Naive B cell (primary cell): ENCODE measurements around the gene EDNRB. TPM values are rescaled to one million over a fixed set of nuclear protein-coding genes. Genes with fewer than 3 reads are reported as not detected.
A peak's percentile ranks its signal among the peaks of the same experiment; 100 is the strongest.

ENCODE experiments used
- ATAC-seq, 2 donors: fragments of 150-1000 bp; cut with Tn5 transposase; 2 replicates each; pipeline ENCODE4 v1.10.0; 2021; ENCODE audit warnings: low read depth in 2 of 2, mild to moderate bottlenecking in 2 of 2, moderate library complexity in 2 of 2
- DNase-seq: peaks from one replicate; pipeline ENCODE4 v3.0.0; 2022
- H3K27ac Mint-ChIP-seq, 6 donors: one replicate each; pipeline ENCODE4 v1.8.0; 2020 to 2022; ENCODE audit warnings: mild to moderate bottlenecking in 6 of 6, mixed read lengths in 6 of 6, moderate library complexity in 5 of 6, inconsistent platforms in 2 of 6
- H3K27me3 Mint-ChIP-seq, 3 donors: one replicate each; pipeline ENCODE4 v1.8.0; 2021 to 2022; ENCODE audit warnings: mixed read lengths in 3 of 3, mild to moderate bottlenecking in 1 of 3
- H3K36me3 Mint-ChIP-seq, 2 donors: one replicate each; pipeline ENCODE4 v1.8.0; 2020 to 2022; ENCODE audit warnings: mixed read lengths in 2 of 2, inconsistent platforms in 1 of 2, mild to moderate bottlenecking in 1 of 2
- H3K4me1 Mint-ChIP-seq, 3 donors: one replicate each; pipeline ENCODE4 v1.8.0; 2020 to 2022; ENCODE audit warnings: mixed read lengths in 3 of 3, inconsistent platforms in 1 of 3, mild to moderate bottlenecking in 1 of 3, moderate library complexity in 1 of 3
- H3K4me3 Mint-ChIP-seq, 8 donors: one replicate each; pipeline ENCODE4 v1.8.0; 2020 to 2022; ENCODE audit warnings: mild to moderate bottlenecking in 8 of 8, mixed read lengths in 8 of 8, moderate library complexity in 8 of 8, inconsistent platforms in 2 of 8
- H3K9me3 Mint-ChIP-seq, 7 donors: one replicate each; pipeline ENCODE4 v1.8.0; 2020 to 2022; ENCODE audit warnings: mixed read lengths in 7 of 7, mild to moderate bottlenecking in 5 of 7, inconsistent platforms in 2 of 7, moderate library complexity in 1 of 7
- polyA plus RNA-seq, 6 donors: library from polyadenylated mRNA; unstranded; fragments of 300-500 nt; fragmentation: Illumina TruSeq; gene quantifications; one replicate each; pipeline ENCODE4 v1.2.3, GENCODE V29; 2021; ENCODE audit warnings: low read depth in 6 of 6

Gene EDNRB
- polyA plus RNA-seq, 6 donors from 2014 or later: not detected

- Mint-ChIP-seq H3K36me3 (no peaks in the 10 kb centered on the region), H3K27ac (peak overlapping the region in 1 of 6 donors; percentile 6), H3K4me1 (no peaks in the 10 kb centered on the region), H3K4me3 (no peak overlapping the region), H3K27me3 (peaks cover 7 to 15% (median 12%) of the 10 kb centered on the region in 3 donors), H3K9me3 (no peaks in the 10 kb centered on the region)
- ATAC-seq (no peak), DNase-seq (no peak)
Measured at GRCh38 chr13:77911751-77912150, 6.9 kb downstream of the EDNRB start.

DNA sequence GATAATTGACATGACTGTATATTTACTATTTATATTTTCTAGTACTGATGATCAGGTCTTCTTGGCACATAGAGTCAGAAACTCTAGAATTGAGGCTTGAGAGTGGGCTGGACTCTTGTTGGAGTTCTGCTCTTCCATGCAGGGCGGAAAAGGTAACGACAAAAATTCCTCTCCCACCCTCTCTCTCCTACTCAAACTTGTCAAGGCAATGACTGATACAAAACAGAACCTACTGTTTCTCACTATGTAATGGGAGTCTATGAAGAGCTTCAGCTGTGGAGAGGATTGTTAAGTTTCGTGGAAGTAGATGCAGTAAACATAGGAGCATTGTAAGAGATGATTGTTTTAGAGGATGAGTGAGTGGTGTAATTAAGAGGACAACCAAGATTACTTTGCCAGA is 8.8 kb downstream of the EDNRB start:
- Mint-ChIP-seq H3K36me3 (no peaks in the 10 kb centered on the region), H3K27me3 (no peaks in the 10 kb centered on the region), H3K9me3 (no peaks in the 10 kb centered on the region), H3K4me3 (no peak overlapping the region), H3K4me1 (no peaks in the 10 kb centered on the region), H3K27ac (peak overlapping the region in 1 of 6 donors; percentile 5)
- no peak for ATAC-seq
- DNase-seq: no peak

DNA sequence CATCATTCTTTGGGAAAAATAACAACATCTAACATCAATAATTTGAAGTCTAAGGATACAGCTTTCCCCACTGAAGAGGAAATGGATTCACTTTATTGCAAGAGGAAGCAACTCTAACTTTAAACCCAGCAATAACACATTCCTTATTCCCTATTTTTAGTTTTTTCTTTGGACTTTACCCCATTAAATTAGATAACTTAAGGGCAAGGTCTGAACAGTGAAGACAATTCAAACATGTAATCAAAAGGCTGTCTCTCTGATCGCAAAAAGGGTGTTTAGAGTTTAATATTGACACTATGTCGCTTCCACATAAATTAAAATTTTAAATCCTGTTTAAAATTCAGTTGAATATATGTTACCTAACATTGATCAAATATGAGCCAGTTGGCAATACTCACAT is 10.1 kb downstream of the EDNRB start:
- Mint-ChIP-seq H3K9me3 (peaks cover 0 to 8% (median 0%) of the 10 kb centered on the region in 7 donors), H3K36me3 (no peaks in the 10 kb centered on the region), H3K4me3 (no peak overlapping the region), H3K4me1 (no peaks in the 10 kb centered on the region), H3K27ac (no peak overlapping the region), H3K27me3 (no peaks in the 10 kb centered on the region)
- no peak for ATAC-seq
- no peak for DNase-seq

GRCh38 chr13:77907666-77908341 is 10.8 kb downstream of the EDNRB start:
- Mint-ChIP-seq H3K36me3 (peaks cover 0 to 1% of the 10 kb centered on the region in 2 donors), H3K4me1 (no peaks in the 10 kb centered on the region), H3K9me3 (peaks cover 0 to 15% (median 1%) of the 10 kb centered on the region in 7 donors), H3K27ac (no peak overlapping the region), H3K4me3 (no peak overlapping the region), H3K27me3 (no peaks in the 10 kb centered on the region)
- DNase-seq: no peak
- ATAC-seq: no peak

DNA sequence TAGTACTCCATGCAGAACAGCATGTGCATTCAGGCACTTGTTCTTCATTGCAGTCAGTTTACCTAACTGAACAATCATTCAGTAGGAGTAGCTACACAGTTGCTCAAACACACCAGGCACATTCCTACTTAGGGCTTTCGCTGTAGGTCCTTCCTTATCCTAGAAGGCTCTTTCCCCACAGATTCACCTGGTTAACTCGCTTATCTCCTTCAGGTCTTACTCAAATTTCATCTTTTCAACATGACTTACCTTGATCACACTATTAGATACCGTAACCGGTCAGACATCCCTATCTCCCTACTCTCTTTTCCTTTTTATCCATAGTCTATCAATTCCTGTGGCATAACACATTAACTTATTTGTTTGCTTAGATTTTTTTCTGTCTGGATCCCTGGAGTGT is 14.6 kb downstream of the EDNRB start:
- ATAC-seq (no peak), DNase-seq (no peak)
- H3K9me3 Mint-ChIP-seq: peaks cover 0 to 23% (median 6%) of the 10 kb centered on the region in 7 donors
- peaks cover 0 to 7% (median 0%) of the 10 kb centered on the region in 3 donors for H3K27me3 Mint-ChIP-seq
- H3K36me3 Mint-ChIP-seq: peaks cover 0 to 5% of the 10 kb centered on the region in 2 donors
- H3K27ac Mint-ChIP-seq: no peak overlapping the region
- no peak overlapping the region for H3K4me3 Mint-ChIP-seq
- no peaks in the 10 kb centered on the region for H3K4me1 Mint-ChIP-seq

GRCh38 chr13:77903435-77903834 is 15.2 kb downstream of the EDNRB start:
- DNase-seq: no peak
- Mint-ChIP-seq H3K9me3 (peaks cover 0 to 23% (median 6%) of the 10 kb centered on the region in 7 donors), H3K4me1 (no peaks in the 10 kb centered on the region), H3K27ac (no peak overlapping the region), H3K4me3 (no peak overlapping the region), H3K36me3 (peaks cover 0 to 5% of the 10 kb centered on the region in 2 donors), H3K27me3 (peaks cover 0 to 7% (median 0%) of the 10 kb centered on the region in 3 donors)
- ATAC-seq: no peak

- Mint-ChIP-seq H3K9me3 (peaks cover 0 to 23% (median 6%) of the 10 kb centered on the region in 7 donors), H3K4me3 (no peak overlapping the region), H3K36me3 (peaks cover 0 to 5% of the 10 kb centered on the region in 2 donors), H3K27ac (peak overlapping the region in 1 of 6 donors; percentile 13), H3K4me1 (no peaks in the 10 kb centered on the region), H3K27me3 (peaks cover 0 to 7% (median 0%) of the 10 kb centered on the region in 3 donors)
- DNase-seq (no peak), ATAC-seq (no peak)
Measured at GRCh38 chr13:77902319-77902963, 16.2 kb downstream of the EDNRB start.

DNA sequence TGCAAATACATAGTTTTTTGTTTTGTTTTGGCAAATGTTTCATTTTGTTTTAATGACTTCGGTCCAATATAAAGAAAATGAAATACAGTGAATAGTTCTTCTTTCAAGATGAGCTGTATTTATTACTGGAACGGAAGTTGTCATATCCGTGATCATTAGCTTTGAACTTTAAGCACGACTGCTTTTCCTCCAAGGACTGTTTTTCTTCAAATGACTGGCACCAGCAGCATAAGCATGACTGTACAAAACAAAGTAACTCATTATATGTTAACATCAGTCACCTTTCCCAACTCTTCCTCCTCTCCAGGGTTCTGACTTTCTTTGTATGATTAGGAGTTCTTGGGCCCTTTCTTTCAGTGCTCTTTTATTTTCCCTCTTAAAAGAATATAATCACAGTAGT is 20.5 kb downstream of the EDNRB start:
- peaks cover 0 to 7% (median 5%) of the 10 kb centered on the region in 3 donors for H3K27me3 Mint-ChIP-seq
- DNase-seq: no peak
- H3K4me3 Mint-ChIP-seq: no peak overlapping the region
- H3K27ac Mint-ChIP-seq: no peak overlapping the region
- ATAC-seq: no peak
- no peaks in the 10 kb centered on the region for H3K4me1 Mint-ChIP-seq
- peaks cover 0 to 10% (median 6%) of the 10 kb centered on the region in 7 donors for H3K9me3 Mint-ChIP-seq
- peaks cover 0 to 5% of the 10 kb centered on the region in 2 donors for H3K36me3 Mint-ChIP-seq

- ATAC-seq (no peak), DNase-seq (no peak)
- no peaks in the 10 kb centered on the region for H3K36me3 Mint-ChIP-seq
- H3K4me1 Mint-ChIP-seq: no peaks in the 10 kb centered on the region
- peaks cover 0 to 15% (median 12%) of the 10 kb centered on the region in 3 donors for H3K27me3 Mint-ChIP-seq
- H3K27ac Mint-ChIP-seq: no peak overlapping the region
- H3K9me3 Mint-ChIP-seq: peaks cover 0 to 2% (median 0%) of the 10 kb centered on the region in 7 donors
- no peak overlapping the region for H3K4me3 Mint-ChIP-seq
Measured at GRCh38 chr13:77896977-77897376, 21.7 kb downstream of the EDNRB start.

- no peak for ATAC-seq
- Mint-ChIP-seq H3K27me3 (peaks cover 0 to 15% (median 12%) of the 10 kb centered on the region in 3 donors), H3K4me3 (no peak overlapping the region), H3K9me3 (no peaks in the 10 kb centered on the region), H3K27ac (no peak overlapping the region), H3K4me1 (no peaks in the 10 kb centered on the region), H3K36me3 (no peaks in the 10 kb centered on the region)
- DNase-seq: no peak
Measured at GRCh38 chr13:77896536-77896935, 22.1 kb downstream of the EDNRB start.

- Mint-ChIP-seq H3K9me3 (no peaks in the 10 kb centered on the region), H3K4me1 (no peaks in the 10 kb centered on the region), H3K27me3 (peaks cover 0 to 15% (median 5%) of the 10 kb centered on the region in 3 donors), H3K36me3 (no peaks in the 10 kb centered on the region), H3K27ac (no peak overlapping the region), H3K4me3 (no peak overlapping the region)
- ATAC-seq: no peak
- DNase-seq: no peak
Measured at GRCh38 chr13:77894743-77895142, 23.9 kb downstream of the EDNRB start.

- peaks cover 0 to 15% (median 4%) of the 10 kb centered on the region in 3 donors for H3K27me3 Mint-ChIP-seq
- no peaks in the 10 kb centered on the region for H3K9me3 Mint-ChIP-seq
- ATAC-seq (no peak), DNase-seq (no peak)
- no peaks in the 10 kb centered on the region for H3K4me1 Mint-ChIP-seq
- no peak overlapping the region for H3K4me3 Mint-ChIP-seq
- no peak overlapping the region for H3K27ac Mint-ChIP-seq
- no peaks in the 10 kb centered on the region for H3K36me3 Mint-ChIP-seq
Measured at GRCh38 chr13:77893066-77893465, 25.6 kb downstream of the EDNRB start.

DNA sequence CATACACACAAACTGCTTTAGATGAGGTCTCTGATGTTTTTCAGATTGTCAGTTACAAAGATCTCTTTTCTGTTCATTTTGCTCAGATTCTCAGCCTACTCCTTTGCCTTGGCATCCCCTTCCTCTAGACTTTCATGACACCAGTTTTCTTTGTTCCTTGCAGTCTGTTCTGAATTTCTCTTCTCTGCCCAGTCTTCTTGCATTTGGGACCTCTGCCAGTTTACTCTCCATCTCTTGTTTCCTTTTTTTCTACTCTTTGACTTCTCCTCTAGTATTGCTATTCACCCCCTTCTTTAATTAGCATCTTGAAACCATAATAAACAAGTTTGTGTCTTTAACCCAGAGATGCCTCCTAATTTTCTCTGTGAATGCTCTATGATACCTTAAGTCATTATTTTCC is 26.1 kb downstream of the EDNRB start:
- H3K4me1 Mint-ChIP-seq: no peaks in the 10 kb centered on the region
- H3K27ac Mint-ChIP-seq: no peak overlapping the region
- DNase-seq (no peak), ATAC-seq (no peak)
- H3K36me3 Mint-ChIP-seq: no peaks in the 10 kb centered on the region
- H3K27me3 Mint-ChIP-seq: peaks cover 0 to 15% (median 4%) of the 10 kb centered on the region in 3 donors
- H3K9me3 Mint-ChIP-seq: no peaks in the 10 kb centered on the region
- H3K4me3 Mint-ChIP-seq: no peak overlapping the region

DNA sequence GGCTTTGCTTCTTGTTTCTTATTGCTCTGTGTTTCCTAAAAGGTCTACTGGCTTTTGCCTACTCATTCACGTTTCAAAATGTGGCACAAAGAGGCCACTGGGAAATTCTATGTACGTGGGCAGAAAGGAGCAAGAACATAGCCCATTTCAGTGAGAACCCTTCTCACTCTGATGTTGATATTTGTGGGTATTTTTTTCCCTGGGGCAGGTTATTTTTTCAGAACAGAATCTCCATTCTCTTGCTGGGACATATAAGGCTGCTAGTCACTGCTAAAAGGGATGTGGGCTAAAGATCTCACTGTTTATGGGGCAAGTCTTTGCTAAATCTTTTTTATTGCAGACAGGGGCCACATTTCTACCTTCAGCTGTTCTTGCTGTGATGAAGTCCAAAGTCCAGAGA is 27.1 kb downstream of the EDNRB start:
- peaks cover 0 to 1% (median 0%) of the 10 kb centered on the region in 7 donors for H3K9me3 Mint-ChIP-seq
- no peaks in the 10 kb centered on the region for H3K36me3 Mint-ChIP-seq
- no peaks in the 10 kb centered on the region for H3K4me1 Mint-ChIP-seq
- peaks cover 0 to 21% (median 4%) of the 10 kb centered on the region in 3 donors for H3K27me3 Mint-ChIP-seq
- H3K4me3 Mint-ChIP-seq: no peak overlapping the region
- DNase-seq: no peak
- no peak for ATAC-seq
- H3K27ac Mint-ChIP-seq: no peak overlapping the region
